ENCODE data around the gene TUBG1.

- TF ChIP-seq CTCF (IDR thresholded peaks at IDR 0.05): no peak
- TF ChIP-seq ZFX (IDR thresholded peaks at IDR 0.05; ENCODE audit: borderline replicate concordance): no peak
These were observed 47.5 kb upstream of the TUBG1 start, which contains the start of gene COASY for GRCh38 chr17:42561897-42562387.
